ENCODE measurements around the gene C2orf69. TPM values are rescaled to one million over a fixed set of nuclear protein-coding genes. Genes with fewer than 3 reads are reported as not detected.

Gene C2orf69
- total and polyA plus RNA-seq, 4 experiments from 2014 or later, result 13.5 to 14.7 (median 14.1) TPM

DNA sequence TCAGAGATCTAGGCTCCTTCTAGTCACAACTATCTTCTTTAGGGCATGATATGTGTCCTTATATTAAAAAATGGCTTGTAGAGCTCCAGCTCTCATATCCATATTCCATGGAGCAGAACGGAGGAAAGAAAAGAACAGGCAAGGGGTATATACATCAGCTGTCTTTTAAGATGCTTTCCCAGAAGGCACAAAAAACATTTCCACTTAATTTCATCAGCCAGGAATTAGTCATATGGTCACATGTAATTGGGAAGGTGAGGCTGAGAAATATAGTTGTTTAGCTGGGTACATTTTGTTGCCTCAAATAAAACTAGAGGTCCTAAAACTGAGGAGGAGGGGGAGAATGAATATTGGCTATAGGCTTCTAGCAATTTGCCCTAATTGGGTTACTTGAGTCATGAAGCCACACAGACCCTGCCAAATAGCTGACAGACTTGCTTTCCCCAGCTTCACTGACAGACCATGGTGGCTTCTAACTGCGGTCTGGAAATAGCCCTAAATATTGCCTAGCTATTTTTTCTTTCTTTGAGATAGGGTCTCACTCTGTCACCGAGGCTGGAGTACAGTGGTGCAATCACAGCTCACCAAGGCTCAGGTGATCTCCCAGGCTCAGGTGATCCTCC lies 64.3 kb downstream of the C2orf69 start:
- Mint-ChIP-seq H3K27ac (no peak overlapping the region), H3K4me3 (no peak overlapping the region), H3K36me3 (peaks cover 3 to 4% of the 10 kb centered on the region in 2 donors), H3K27me3 (peaks cover 0 to 2% of the 10 kb centered on the region in 2 donors), H3K9me3 (peaks cover 0 to 4% (median 0%) of the 10 kb centered on the region in 8 donors), H3K4me1 (peaks cover 0 to 5% (median under 1%) of the 10 kb centered on the region in 4 donors)
- no peak for DNase-seq
- ChIA-PET CTCF (ENCODE audit: partially characterized antibody) (interaction anchor here (0.9 to 1.9 kb wide), 6 partner anchors 10 to 508 kb away, joined by 4 to 13 read pairs (median 5); no protein-coding TSS in a partner anchor), POLR2A (ENCODE audit: partially characterized antibody) (interaction anchor here (0.8 kb wide), 1 partner anchor 493 kb away, joined by 3 read pairs; no protein-coding TSS in a partner anchor)
- H3K27ac ChIP-seq (ENCODE audit: low read depth, low read length), result no peak overlapping the region
- no peaks in the 10 kb centered on the region for H3K27me3 ChIP-seq (ENCODE audit: insufficient read depth, low read length)
- no peaks in the 10 kb centered on the region for H3K9me3 ChIP-seq (ENCODE audit: control insufficient read depth in 1 of 2, low read length in 2 of 2)
- H3K4me3 ChIP-seq (ENCODE audit: low read length in 2 of 2), result no peak overlapping the region
- H3K36me3 ChIP-seq (ENCODE audit: insufficient read depth, low read length), result no peaks in the 10 kb centered on the region
- intact Hi-C loops (cut with micrococcal nuclease), result no loop called here
- no peaks in the 10 kb centered on the region for H3K4me1 ChIP-seq (ENCODE audit: insufficient read depth, low read length)

Other genes starting within 250 kb of the C2orf69 start
- 1 to 10 TPM; 1.9 to 2.3 TPM for gene FTCDNL1, start 60.1 kb upstream of the C2orf69 start, total RNA-seq
- 1 to 10 TPM; 1.6 to 2.7 TPM for gene FTCDNL1, start 60.1 kb upstream of the C2orf69 start, polyA plus RNA-seq
- 10 to 100 TPM; 11.0 to 11.6 TPM for gene TYW5, start 44.2 kb downstream of the C2orf69 start, total RNA-seq
- gene TYW5, start 44.2 kb downstream of the C2orf69 start, polyA plus RNA-seq, result 1 to 10 TPM; 4.0 to 4.7 TPM
- 10 to 100 TPM; 13.1 to 15.9 TPM for gene MAIP1, start 44.3 kb downstream of the C2orf69 start, total RNA-seq
- 10 to 100 TPM; 12.5 to 15.9 TPM for gene MAIP1, start 44.3 kb downstream of the C2orf69 start, polyA plus RNA-seq